ENCODE results near the gene LRRC8E. TPM values are rescaled to one million over a fixed set of nuclear protein-coding genes. Genes with fewer than 3 reads are reported as not detected.

LRRC8E gene
- total and polyA plus RNA-seq, 2 of the 8 experiments (the other 6 are each of a cell fraction or from before 2014, with no cell fraction given): 2.7 to 2.9 TPM

GRCh38 chr19:7885818-7886217, 2.5 kb upstream of the LRRC8E start (continued):
- no peak for TF ChIP-seq TEAD4 (IDR thresholded peaks at IDR 0.05; ENCODE audit: low read depth, low read length)

Data from H1 (cell line).